NOMO-1 treated with dmso at 0.1 percent for 144 hours (cell line): ENCODE data around the gene C16orf87.
"Not testable (repeated sequence)": the region's sequence is repeated elsewhere in the genome, so short reads cannot be mapped to it uniquely, and the experiment has no call there.

Experiments used
- DNase-seq: peaks from one replicate; lab custom pipeline; 2025; ENCODE audit not compliant: unreplicated experiment; lab: John Stamatoyannopoulos, UW

C16orf87 gene

GRCh38 chr16:46801428-46802049 lies 29.4 kb downstream of the C16orf87 start:
- DNase-seq = no peak

- no peak for DNase-seq
These were observed 30.5 kb downstream of the C16orf87 start for GRCh38 chr16:46800494-46800893.

- no peak for DNase-seq
These were observed 33.5 kb downstream of the C16orf87 start for GRCh38 chr16:46797501-46797900.

- DNase-seq = no peak
These were observed 34.2 kb downstream of the C16orf87 start for GRCh38 chr16:46796764-46797269.

- DNase-seq = no peak
These were observed 37.1 kb downstream of the C16orf87 start for GRCh38 chr16:46793841-46794240.

GRCh38 chr16:46790599-46791270 lies 40.2 kb downstream of the C16orf87 start:
- DNase-seq = no peak

GRCh38 chr16:46789499-46790414 lies 41.2 kb downstream of the C16orf87 start:
- peak; percentile 55 for DNase-seq

- no peak for DNase-seq
These were observed 42.0 kb downstream of the C16orf87 start for GRCh38 chr16:46788891-46789474.

- peak; percentile 50 for DNase-seq
These were observed 43.1 kb downstream of the C16orf87 start for GRCh38 chr16:46787909-46788308.

GRCh38 chr16:46785076-46785845 lies 45.7 kb downstream of the C16orf87 start:
- DNase-seq = no peak

- not testable (repeated sequence) for DNase-seq
These were observed 46.4 kb downstream of the C16orf87 start for GRCh38 chr16:46784569-46784968.

GRCh38 chr16:46783800-46784199 lies 47.2 kb downstream of the C16orf87 start:
- no peak for DNase-seq

- no peak for DNase-seq
These were observed 48.7 kb downstream of the C16orf87 start for GRCh38 chr16:46782320-46782719.

- DNase-seq = no peak
These were observed 53.2 kb downstream of the C16orf87 start for GRCh38 chr16:46777804-46778203.

GRCh38 chr16:46775214-46775613 lies 55.8 kb downstream of the C16orf87 start:
- DNase-seq = no peak

GRCh38 chr16:46774743-46775177 lies 56.2 kb downstream of the C16orf87 start:
- DNase-seq = no peak

- DNase-seq = no peak
These were observed 58.5 kb downstream of the C16orf87 start for GRCh38 chr16:46772463-46772862.

GRCh38 chr16:46768809-46769208 lies 62.2 kb downstream of the C16orf87 start:
- DNase-seq = no peak

GRCh38 chr16:46765050-46765449 lies 65.9 kb downstream of the C16orf87 start:
- no peak for DNase-seq

GRCh38 chr16:46763147-46763546 lies 67.8 kb downstream of the C16orf87 start:
- DNase-seq = no peak
